ENCODE results near the gene SIDT2.
A peak's percentile ranks its signal among the peaks of the same experiment; 100 is the strongest.

Gene SIDT2

GRCh38 chr11:117220999-117221774 is 42.6 kb downstream of the SIDT2 start:
- DNase-seq (ENCODE audit: low read depth, low spot score) = no peak

GRCh38 chr11:117221775-117222517 is 43.4 kb downstream of the SIDT2 start:
- DNase-seq (ENCODE audit: low read depth, low spot score) = no peak

- no peak for DNase-seq (ENCODE audit: low read depth, low spot score)
Measured at GRCh38 chr11:117222991-117223740, 44.6 kb downstream of the SIDT2 start.

DNA sequence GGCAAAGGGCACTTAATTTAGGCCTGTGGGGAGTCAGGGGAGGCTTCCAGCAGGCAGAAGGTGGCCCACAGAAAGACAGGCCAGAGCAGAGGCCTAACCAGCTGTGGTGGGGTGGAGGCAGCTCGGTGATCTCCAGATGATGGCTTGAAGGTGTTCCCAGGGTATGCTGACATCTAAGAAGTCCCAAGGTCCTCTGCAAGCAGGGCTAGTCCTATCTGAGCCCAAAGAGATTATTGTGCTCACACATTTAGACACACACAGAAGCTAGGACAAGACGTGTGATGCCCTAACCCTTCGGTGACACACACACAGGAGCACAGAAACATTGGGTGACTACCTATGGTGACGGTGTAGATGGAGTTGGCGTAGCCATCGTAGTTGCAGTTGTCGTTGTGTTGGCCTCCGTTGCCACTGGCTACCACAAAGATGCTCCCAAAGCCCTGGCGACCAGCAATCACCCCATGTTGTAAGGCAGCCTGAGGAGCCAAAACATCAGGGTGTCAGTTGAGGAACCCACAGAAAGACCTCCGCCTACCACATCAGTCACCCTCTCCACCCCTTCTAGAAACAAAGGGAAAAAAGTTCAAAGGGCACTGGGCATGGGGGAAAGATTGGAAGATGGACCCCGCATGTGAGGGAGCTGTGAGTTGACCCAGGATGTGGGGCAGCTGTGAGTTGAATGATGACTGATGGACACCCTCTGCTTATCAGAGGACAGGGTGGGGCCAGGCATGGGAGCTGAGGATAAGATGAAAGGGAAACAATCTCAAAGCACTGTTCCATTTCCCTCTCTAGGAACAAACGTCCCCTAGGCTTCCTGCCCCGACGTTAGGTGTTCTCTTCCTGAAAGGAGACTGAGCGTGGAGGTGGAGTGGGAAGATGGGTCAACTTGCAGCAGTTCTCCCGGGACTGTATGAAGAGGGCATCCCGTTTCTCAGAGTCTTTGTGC is 45.5 kb downstream of the SIDT2 start:
- DNase-seq (ENCODE audit: low read depth, low spot score) = no peak

- no peak for DNase-seq (ENCODE audit: low read depth, low spot score)
Measured at GRCh38 chr11:117225553-117226170, 47.1 kb downstream of the SIDT2 start.

DNA sequence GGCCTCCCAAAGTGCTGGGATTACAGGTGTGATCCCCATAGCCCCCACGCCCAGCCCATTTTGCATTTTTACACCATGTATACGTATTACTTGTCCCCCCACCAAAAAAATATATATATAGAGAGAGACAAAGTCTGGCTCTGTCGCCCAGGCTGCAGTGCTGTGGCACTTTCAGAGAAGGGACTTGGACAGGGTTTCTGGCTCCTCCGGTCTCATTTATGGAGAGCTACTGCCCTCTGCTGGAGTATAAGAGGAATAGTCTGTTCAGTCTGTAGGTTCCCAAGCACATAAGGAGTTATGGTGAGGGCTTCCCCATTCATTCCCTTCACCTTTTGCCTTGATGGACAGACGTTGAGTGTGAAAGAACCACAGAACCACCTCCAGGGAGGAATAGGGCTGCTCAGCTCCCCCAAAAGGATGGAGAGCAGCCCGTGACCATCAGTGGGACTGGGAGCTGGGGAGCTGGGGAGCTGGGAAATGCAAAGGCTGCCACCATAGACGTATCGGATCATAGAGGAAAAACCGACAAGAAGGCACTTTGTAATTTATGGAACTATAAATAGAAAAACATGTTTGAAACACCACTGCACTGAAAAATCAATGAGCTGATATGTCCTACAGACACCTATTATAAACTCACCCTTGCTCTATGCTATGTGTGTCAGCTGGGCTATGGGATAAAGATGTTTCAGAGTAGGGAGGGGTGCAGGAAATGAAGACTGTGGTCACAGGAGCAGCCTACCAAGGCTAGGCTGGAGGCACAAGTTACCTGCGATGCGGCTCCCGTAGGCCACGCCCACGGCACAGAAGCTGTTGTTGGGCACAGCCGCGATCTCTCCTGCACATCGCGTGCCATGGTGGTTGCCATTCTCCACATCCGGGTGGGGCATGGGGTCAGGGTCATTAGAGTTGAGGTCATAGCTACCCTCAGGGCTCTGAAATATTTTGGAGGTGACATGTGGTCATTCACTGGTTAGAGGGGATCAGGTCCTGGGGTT is 48.1 kb downstream of the SIDT2 start:
- DNase-seq (ENCODE audit: low read depth, low spot score) = peak; percentile 42

GRCh38 chr11:117228091-117228490 is 49.5 kb downstream of the SIDT2 start:
- no peak for DNase-seq (ENCODE audit: low read depth, low spot score)

DNA sequence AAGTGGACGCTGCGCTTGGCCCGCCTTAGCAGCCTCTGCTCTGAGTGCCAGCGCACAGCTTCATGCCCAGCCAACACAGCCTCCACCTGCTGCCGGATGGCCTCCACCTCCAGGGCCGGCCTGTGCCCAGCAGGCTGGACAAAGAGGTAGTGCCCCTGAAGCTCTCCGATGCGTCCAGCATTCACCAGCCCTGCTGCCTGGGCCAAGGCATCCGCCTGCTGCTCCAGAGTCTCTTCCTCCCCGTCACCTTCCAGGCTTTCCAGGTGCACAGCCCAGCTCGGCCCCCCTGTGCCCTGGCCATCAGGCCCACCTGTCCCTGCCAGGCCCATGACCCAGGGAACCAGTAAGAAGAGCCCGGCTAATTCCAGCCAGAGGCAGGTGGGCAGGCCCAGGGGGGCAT is 50.9 kb downstream of the SIDT2 start:
- no peak for DNase-seq (ENCODE audit: low read depth, low spot score)

DNA sequence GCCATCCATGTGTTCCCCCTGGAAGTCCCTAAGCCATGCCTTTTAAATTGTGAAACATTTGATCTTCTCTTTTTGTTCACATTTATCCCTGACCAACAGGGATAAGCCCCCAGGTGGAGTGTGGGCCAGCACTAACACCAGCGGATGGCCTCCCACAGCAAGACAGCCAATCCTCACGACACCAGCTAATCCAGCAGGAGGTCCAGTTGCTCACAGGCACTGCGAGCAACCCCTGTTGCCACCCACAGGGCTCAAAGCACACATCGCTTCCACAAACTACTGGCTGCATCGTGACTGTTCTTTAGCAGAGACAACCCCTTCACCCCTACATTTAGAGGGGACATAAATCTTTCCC is 51.4 kb downstream of the SIDT2 start:
- DNase-seq (ENCODE audit: low read depth, low spot score) = no peak

DNA sequence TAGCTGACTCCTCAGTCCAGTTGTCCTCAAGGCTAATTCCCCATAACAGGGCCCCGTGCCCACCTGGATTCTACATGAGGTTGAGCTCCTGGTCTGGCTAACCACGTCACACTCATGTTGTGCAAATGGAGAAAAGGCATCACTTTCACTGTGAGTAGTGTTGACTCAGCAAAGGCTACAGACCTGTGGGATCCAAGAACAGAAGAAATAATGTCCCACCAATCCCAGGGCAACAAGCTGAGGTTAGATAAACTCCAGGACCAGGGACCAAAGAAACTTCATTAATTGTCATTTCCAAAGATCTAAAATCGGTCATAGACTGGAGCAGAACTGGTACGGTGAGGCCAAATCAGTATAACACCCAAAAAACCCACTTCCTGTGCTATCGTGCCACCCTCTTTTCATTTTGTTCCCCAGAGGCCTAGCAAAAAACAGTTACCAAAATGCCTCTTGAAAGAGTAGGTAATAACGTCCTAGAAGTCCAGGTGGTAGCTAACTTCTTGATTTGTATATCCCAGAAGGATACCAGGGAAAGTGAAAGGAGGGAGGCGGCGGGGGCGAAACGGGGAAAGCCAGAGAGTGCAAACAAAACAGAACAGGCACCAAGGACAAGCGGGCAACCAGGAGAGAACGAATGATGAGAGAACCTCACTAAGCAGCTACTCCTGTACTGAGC is 51.9 kb downstream of the SIDT2 start:
- DNase-seq (ENCODE audit: low read depth, low spot score) = no peak

- DNase-seq (ENCODE audit: low read depth, low spot score) = no peak
Measured at GRCh38 chr11:117230999-117231841, 52.7 kb downstream of the SIDT2 start.

DNA sequence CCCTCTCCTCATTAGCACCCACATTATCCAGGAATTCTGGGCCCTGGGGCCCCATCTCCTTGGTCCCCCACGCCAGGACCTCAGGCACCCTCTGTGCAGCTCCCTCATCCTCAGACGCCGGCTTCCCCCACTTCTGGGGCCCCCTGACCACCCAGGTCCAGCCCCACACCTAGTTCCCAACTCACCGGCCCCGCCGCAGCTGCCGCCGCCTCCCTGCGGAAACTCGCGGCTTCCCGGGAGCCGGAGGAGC is 53.2 kb downstream of the SIDT2 start, which contains the start of gene PCSK7:
Gene PCSK7, minus strand, starts transcription at position 232 of the 250 bp plus-strand sequence. CDS start 2,229 bp downstream, outside the sequence.
- no peak for DNase-seq (ENCODE audit: low read depth, low spot score)

DNA sequence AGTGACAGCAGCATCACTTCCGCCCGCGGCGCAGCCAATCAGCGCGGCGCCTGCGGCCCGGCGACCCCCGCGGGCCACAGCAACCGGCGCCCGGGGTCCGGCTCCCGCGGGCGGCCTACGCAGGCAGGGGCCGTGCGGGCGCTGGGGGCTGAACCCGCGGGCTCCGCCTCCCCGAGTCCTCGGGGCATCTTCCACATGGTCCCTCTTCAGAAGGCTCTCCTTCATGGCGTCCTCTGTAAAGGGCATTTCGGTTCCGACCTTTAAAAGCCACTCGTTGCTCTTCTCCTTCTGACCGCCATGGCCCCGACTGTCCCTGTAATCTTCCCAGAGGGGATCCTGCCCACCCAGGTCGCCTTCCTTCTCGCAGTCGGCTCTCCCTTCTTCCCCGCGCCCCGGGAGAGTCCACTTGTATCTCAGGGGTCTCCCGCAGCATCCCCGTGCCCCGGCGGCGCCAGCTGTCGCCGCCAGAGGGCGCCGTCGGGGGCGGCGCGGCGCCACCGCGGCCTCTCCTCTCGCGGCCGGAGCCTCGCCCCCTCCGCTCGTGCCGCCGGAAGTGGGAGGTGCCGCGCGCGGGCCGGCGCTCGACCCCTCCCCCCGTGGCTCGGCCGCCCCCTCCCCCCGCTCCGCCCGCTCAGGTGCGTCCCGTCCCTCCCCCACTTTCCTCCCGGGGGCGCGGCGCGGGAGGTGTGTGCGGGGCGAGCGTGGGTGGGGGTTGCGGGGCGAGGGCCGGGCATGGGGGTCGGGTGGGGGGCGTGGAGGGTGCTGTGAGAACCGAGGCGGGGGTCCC is 53.7 kb downstream of the SIDT2 start, which contains the start of gene RNF214:
Gene RNF214, plus strand, starts transcription at position 580 of the 787 bp plus-strand sequence. CDS start 1,602 bp downstream, outside the sequence.
- no peak for DNase-seq (ENCODE audit: low read depth, low spot score)

- no peak for DNase-seq (ENCODE audit: low read depth, low spot score)
Measured at GRCh38 chr11:117232911-117233409, 54.4 kb downstream of the SIDT2 start.

- no peak for DNase-seq (ENCODE audit: low read depth, low spot score)
Measured at GRCh38 chr11:117238221-117238620, 59.7 kb downstream of the SIDT2 start.

DNA sequence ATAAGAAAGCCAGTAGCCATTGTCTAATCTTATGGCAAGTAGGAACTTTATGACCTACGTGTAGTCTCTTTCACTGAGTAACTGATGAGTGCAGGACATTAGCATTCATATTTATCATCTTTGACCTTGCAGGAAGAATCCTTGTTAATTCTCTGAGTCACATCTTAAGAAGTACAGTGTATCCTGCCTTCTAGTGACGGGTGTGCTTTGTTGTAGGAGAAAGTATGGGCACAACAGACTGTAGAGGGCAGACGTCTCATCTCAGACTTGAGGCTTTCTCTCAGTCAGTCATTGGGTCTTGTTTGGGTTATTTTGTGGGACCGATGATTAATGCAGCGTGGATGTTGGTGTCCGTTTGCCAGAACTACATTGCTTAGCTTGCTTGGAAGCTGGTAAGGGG is 60.8 kb downstream of the SIDT2 start:
- DNase-seq (ENCODE audit: low read depth, low spot score) = no peak
